HepG2 (cell line): ENCODE data around the gene CAVIN2. TPM values are rescaled to one million over a fixed set of nuclear protein-coding genes. Genes with fewer than 3 reads are reported as not detected.

Source experiments
- ATAC-seq: fragments of 200-7000 bp; cut with Tn5 transposase; 3 replicates; pipeline ENCODE4 v1.9.1; 2020; ENCODE audit warnings: mild to moderate bottlenecking, moderate library complexity
- BruUV-seq: library from RNA; stranded (reverse); fragments of 400-500 nt; replicated peaks from 2 replicates; lab custom pipeline; 2021; lab: Mats Ljungman, UMichigan
- CTCF ChIA-PET: fragments of 300-600 bp; formaldehyde crosslinking; extraction: SDS; loops from one replicate; lab custom pipeline; 2021; ENCODE audit warnings: low total read pairs, inconsistent platforms, low intra/inter-chr PET ratio; lab: Yijun Ruan, JAX
- POLR2A ChIA-PET: fragments of 350-600 bp; sonication (Branson Sonifier 250); formaldehyde crosslinking; loops from one replicate; lab custom pipeline; 2020; ENCODE audit warnings: antibody characterized with exemption, inconsistent platforms; lab: Yijun Ruan, JAX
- DNase-seq: peaks from one replicate; pipeline ENCODE4 v3.0.0-alpha.2; 2015; ENCODE audit warnings: low spot score
- FAIRE-seq: peaks from 3 replicates; lab custom pipeline; 2011; peaks lifted over from hg19 to GRCh38; lab: Jason Lieb, UNC
- H2AFZ ChIP-seq: one replicate; pipeline ENCODE4 v1.6.1; 2011; ENCODE audit warnings: low read length, inconsistent platforms
- H3K27ac ChIP-seq: fragments of 300-600 bp; 3 replicates; pipeline ENCODE4 v1.8.0; 2011; ENCODE audit warnings: mixed run types, mild to moderate bottlenecking, mixed read lengths, low read length, inconsistent platforms; ENCODE audit not compliant: insufficient read depth; ENCODE audit errors: extremely low read length
- H3K27me3 ChIP-seq, 2 experiments: fragments of 200-600 bp in 1 of 2; 2 replicates in 1 of 2; 3 replicates in 1 of 2; pipeline versions ENCODE4 v1.6.0 to v1.8.0; 2011; ENCODE audit warnings: low read length in 2 of 2, mild to moderate bottlenecking in 2 of 2, moderate library complexity in 2 of 2, inconsistent platforms in 1 of 2; ENCODE audit not compliant: insufficient read depth in 2 of 2, control insufficient read depth in 1 of 2
- H3K36me3 ChIP-seq, 2 experiments: fragments of 200-600 bp in 1 of 2; replicated peaks in 1 of 2; 2 replicates in 1 of 2; 3 replicates in 1 of 2; pipeline versions ENCODE4 v1.5.1 to v1.8.0; 2011; ENCODE audit warnings: low read length in 2 of 2, inconsistent platforms in 1 of 2; ENCODE audit not compliant: insufficient read depth in 2 of 2, control insufficient read depth in 1 of 2
- H3K4me1 ChIP-seq: 2 replicates; pipeline ENCODE4 v1.5.1; 2012; ENCODE audit warnings: low read length, inconsistent platforms; ENCODE audit not compliant: insufficient read depth
- H3K4me2 ChIP-seq: 2 replicates; pipeline ENCODE4 v1.6.0; 2011; ENCODE audit warnings: low read depth, low read length, inconsistent platforms
- H3K4me3 ChIP-seq, 3 experiments: fragments of 200-600 bp in 1 of 3; sonication (generic), shearing (Covaris generic) in 1 of 3; replicated peaks in 1 of 3; 2 replicates each; pipeline ENCODE4 v1.5.1; 2011 to 2016; ENCODE audit warnings: low read length in 3 of 3, inconsistent platforms in 2 of 3, low read depth in 2 of 3, mild to moderate bottlenecking in 2 of 3, control low read depth in 1 of 3, mixed read lengths in 1 of 3; ENCODE audit not compliant: insufficient read depth in 1 of 3
- H3K79me2 ChIP-seq: one replicate; pipeline ENCODE4 v1.6.1; 2011; ENCODE audit warnings: low read length, inconsistent platforms; ENCODE audit not compliant: insufficient read depth
- H3K9ac ChIP-seq: 2 replicates; pipeline ENCODE4 v1.6.0; 2011; ENCODE audit warnings: mild to moderate bottlenecking, low read depth, low read length, inconsistent platforms; ENCODE audit not compliant: insufficient read depth
- H3K9me3 ChIP-seq: 2 replicates; pipeline ENCODE4 v1.5.1; 2012; ENCODE audit warnings: mild to moderate bottlenecking, low read length
- H4K20me1 ChIP-seq: 2 replicates; pipeline ENCODE4 v1.6.0; 2011; ENCODE audit warnings: inconsistent platforms, mild to moderate bottlenecking, low read length, moderate library complexity; ENCODE audit not compliant: insufficient read depth
- ARNT ChIP-seq: fragments of 450-650 bp; IDR thresholded peaks from 2 replicates; pipeline ENCODE4 v1.6.1; 2017
- CHD4 ChIP-seq: fragments of 200-600 bp; sonication (generic); IDR thresholded peaks from 2 replicates; pipeline ENCODE4 v1.7.0; 2017; ENCODE audit warnings: mild to moderate bottlenecking, low read length, borderline replicate concordance
- HMG20B ChIP-seq: conservative IDR thresholded peaks from 2 replicates; pipeline ENCODE4 v1.6.1; 2016; ENCODE audit warnings: missing genetic modification reagents, missing compliant biosample characterization
- KAT8 ChIP-seq: IDR thresholded peaks from 2 replicates; pipeline ENCODE4 v1.6.1; 2016; ENCODE audit warnings: missing genetic modification reagents, missing compliant biosample characterization
- MATR3 ChIP-seq: sonication (generic); formaldehyde crosslinking; IDR thresholded peaks from 2 replicates; pipeline ENCODE4 v1.4.0; 2020; ENCODE audit warnings: missing genetic modification reagents
- MAZ ChIP-seq, 2 experiments: sonication (generic) in 1 of 2; formaldehyde crosslinking in 1 of 2; IDR thresholded peaks; 2 replicates each; pipeline versions ENCODE4 v1.5.0 to v1.6.1; 2012 to 2020; ENCODE audit warnings: low read depth in 2 of 2, mild to moderate bottlenecking in 2 of 2, borderline replicate concordance in 1 of 2, improper control_type of control experiment in 1 of 2, low read length in 1 of 2, missing genetic modification reagents in 1 of 2, moderate library complexity in 1 of 2
- MYC ChIP-seq: sonication (generic); formaldehyde crosslinking; IDR thresholded peaks from 2 replicates; pipeline ENCODE4 v1.9.0; 2021; ENCODE audit warnings: missing genetic modification reagents, borderline replicate concordance
- NFKBIZ ChIP-seq: IDR thresholded peaks from 2 replicates; pipeline ENCODE4 v1.6.1; 2018; ENCODE audit warnings: missing genetic modification reagents, missing compliant biosample characterization
- SMAD1 ChIP-seq: sonication (generic); formaldehyde crosslinking; IDR thresholded peaks from 2 replicates; pipeline ENCODE4 v1.4.0; 2020; ENCODE audit warnings: missing genetic modification reagents, low read depth, mild to moderate bottlenecking, borderline replicate concordance
- THYN1 ChIP-seq: sonication (generic); formaldehyde crosslinking; IDR thresholded peaks from 2 replicates; pipeline ENCODE4 v1.8.1; 2023; ENCODE audit warnings: low read depth, mild to moderate bottlenecking, moderate library complexity, missing genetic modification reagents, borderline replicate concordance
- YY1 ChIP-seq: IDR thresholded peaks from 2 replicates; pipeline ENCODE4 v1.6.1; 2011; ENCODE audit warnings: low read length, low read depth, moderate library complexity, mild to moderate bottlenecking; ENCODE audit not compliant: insufficient read depth, insufficient replicate concordance
- ZFYVE20 ChIP-seq: sonication (generic); formaldehyde crosslinking; IDR thresholded peaks from 2 replicates; pipeline ENCODE4 v1.8.0; 2023; ENCODE audit warnings: low read depth, mild to moderate bottlenecking, moderate library complexity, missing genetic modification reagents, borderline replicate concordance
- ZNF605 ChIP-seq: sonication (generic); formaldehyde crosslinking; IDR thresholded peaks from 2 replicates; pipeline ENCODE4 v1.8.0; 2022; ENCODE audit warnings: mild to moderate bottlenecking, missing genetic modification reagents
- WGBS: methylation state at CpG from one replicate; pipeline ENCODE4 v1.1.6; 2017; ENCODE audit warnings: low lambda C conversion rate; 5-methylcytosine and 5-hydroxymethylcytosine counted together
- in situ Hi-C: cut with HindIII; loops from 2 replicates; pipeline ENCODE4 v1.10.0; 2017; ENCODE audit warnings: low pct_unique_long_range_greater_than_20kb; ENCODE audit not compliant: extremely low pct_ligation_motif_present
- intact Hi-C: fragments of 100-400 bp; cut with micrococcal nuclease; formaldehyde crosslinking; loops from one replicate; pipeline ENCODE4 v1.10.0; 2022; ENCODE audit not compliant: unreplicated experiment
- polyA plus RNA-seq, 8 experiments: library from polyadenylated mRNA; depleted of rRNA in 3 of 8; stranded (reverse) in 7 of 8; unstranded in 1 of 8; fragments of >200 nt; fragmentation: Illumina TruSeq in 4 of 8; extraction: Trizol in 4 of 8; gene quantifications; 2 replicates each; pipeline versions ENCODE4 v1.2.1 to v1.2.3, GENCODE V29; 2011 to 2016; ENCODE audit warnings: low read depth in 4 of 8, missing spikeins in 1 of 8, mixed read lengths in 1 of 8; ENCODE audit not compliant: insufficient read depth in 1 of 8
- total RNA-seq, 5 experiments: library from RNA; depleted of rRNA; stranded (reverse); fragments of >200 nt; fragmentation: Illumina TruSeq; extraction: Trizol; gene quantifications; 2 replicates each; pipeline ENCODE4 v1.2.3, GENCODE V29; 2016; ENCODE audit warnings: low read depth in 1 of 5

CAVIN2 gene
- total and polyA plus RNA-seq, 2 of the 13 experiments (the other 11 are each of a cell fraction or from before 2014, with no cell fraction given) = 7.6 to 38.8 TPM

DNA sequence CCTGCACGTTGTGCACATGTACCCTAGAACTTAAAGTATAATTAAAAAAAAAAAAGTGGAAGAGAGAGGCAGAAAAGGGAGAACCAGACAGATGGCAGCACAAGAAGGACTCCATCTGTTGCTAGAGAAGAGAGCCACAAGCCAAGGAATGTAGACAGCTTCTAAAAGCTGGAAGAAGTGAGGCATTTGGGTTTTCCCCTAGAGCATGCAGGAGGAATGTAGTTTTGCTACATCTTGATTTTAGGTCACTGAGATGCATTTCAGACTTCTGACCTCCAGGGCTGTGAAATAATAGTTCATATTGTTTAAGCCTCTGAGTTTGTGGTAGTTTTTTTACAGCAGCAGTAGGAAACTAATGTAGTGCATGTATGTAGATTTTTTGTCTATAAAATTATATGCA is 46.0 kb downstream of the CAVIN2 start:
- TF ChIP-seq KAT8 (CRISPR knock-in tag) = no peak
- TF ChIP-seq MAZ (IDR thresholded peaks at IDR 0.05; ENCODE audit: borderline replicate concordance, low read depth, low read length) = no peak
- TF ChIP-seq MAZ (CRISPR knock-in tag; IDR thresholded peaks at IDR 0.05; ENCODE audit: low read depth) = no peak
- TF ChIP-seq ZNF605 = no peak
- TF ChIP-seq ARNT = no peak
- no peak for TF ChIP-seq MATR3 (CRISPR knock-in tag)
- TF ChIP-seq MYC (CRISPR knock-in tag) = no peak
- no peak for TF ChIP-seq SMAD1 (CRISPR knock-in tag)
- TF ChIP-seq CHD4 = no peak
- TF ChIP-seq YY1 = no peak
- no peak for TF ChIP-seq NFKBIZ (CRISPR knock-in tag)
- TF ChIP-seq ZFYVE20 (CRISPR knock-in tag) = no peak
- no peak for TF ChIP-seq HMG20B
- TF ChIP-seq THYN1 (CRISPR knock-in tag) = no peak
- Histone ChIP-seq H3K4me1 (peaks cover 5% of the 10 kb centered on the region), H3K27me3 (no peaks in the 10 kb centered on the region), H3K9me3 (no peaks in the 10 kb centered on the region), H3K27ac (no peak overlapping the region), H3K9ac (no peak overlapping the region), H2AFZ (no peak overlapping the region), H3K79me2 (no peaks in the 10 kb centered on the region), H4K20me1 (no peaks in the 10 kb centered on the region), H3K4me3 (no peak overlapping the region), H3K36me3 (no peaks in the 10 kb centered on the region), H3K4me2 (no peak overlapping the region)
- BruUV-seq = no TSS peak
- in situ Hi-C loops (no loop called here), intact Hi-C loops (no loop called here)
- WGBS = 66% methylated on average over 1 of the region's 1 CpG
- ChIA-PET CTCF (no interaction called here), POLR2A (no interaction called here)
- DNase-seq (no peak), ATAC-seq (no peak), FAIRE-seq (no peak)
